SK-N-SH treated with all-trans-retinoic acid at 6 μM for 48 hours (cell line): ENCODE measurements around the gene QKI.

Experiments used
- ARNTL ChIP-seq: fragments of 450-650 bp; formaldehyde crosslinking; IDR thresholded peaks from 2 replicates; pipeline ENCODE4 v1.5.0; 2020; ENCODE audit warnings: low read depth, mild to moderate bottlenecking, moderate library complexity, borderline replicate concordance
- ESRRG ChIP-seq: fragments of 250-450 bp; sonication (Bioruptor Pico); IDR thresholded peaks from 2 replicates; pipeline ENCODE4 v1.6.1; 2021; ENCODE audit warnings: mild to moderate bottlenecking
- PPARA ChIP-seq: fragments of 250-450 bp; sonication (Bioruptor Pico); IDR thresholded peaks from 2 replicates; pipeline ENCODE4 v1.5.0; 2020; ENCODE audit warnings: mild to moderate bottlenecking, borderline replicate concordance
- SNAI2 ChIP-seq: fragments of 250-450 bp; sonication (Bioruptor Pico); IDR thresholded peaks from 2 replicates; pipeline ENCODE4 v1.5.0; 2020; ENCODE audit warnings: mild to moderate bottlenecking, moderate library complexity
- ZFP3 ChIP-seq: fragments of 250-450 bp; sonication (Bioruptor Pico); IDR thresholded peaks from 2 replicates; pipeline ENCODE4 v1.5.0; 2020; ENCODE audit warnings: mild to moderate bottlenecking, moderate library complexity
- ZFP30 ChIP-seq: fragments of 450-650 bp; formaldehyde crosslinking; IDR thresholded peaks from 2 replicates; pipeline ENCODE4 v1.5.0; 2022; ENCODE audit warnings: mild to moderate bottlenecking, moderate library complexity
- ZNF70 ChIP-seq: fragments of 450-650 bp; formaldehyde crosslinking; IDR thresholded peaks from 2 replicates; pipeline ENCODE4 v1.5.0; 2020; ENCODE audit warnings: mild to moderate bottlenecking, moderate library complexity
- ZNF8 ChIP-seq: fragments of 450-650 bp; formaldehyde crosslinking; IDR thresholded peaks from 2 replicates; pipeline ENCODE4 v1.5.0; 2020; ENCODE audit warnings: mild to moderate bottlenecking, moderate library complexity
- TF ChIP-seq, protein P1 (sequence below): fragments of 250-450 bp; sonication (Bioruptor Pico); IDR thresholded peaks from 2 replicates; pipeline ENCODE4 v1.8.0; 2020; ENCODE audit warnings: mild to moderate bottlenecking, moderate library complexity, borderline replicate concordance

- TF ChIP-seq, protein P1, sequence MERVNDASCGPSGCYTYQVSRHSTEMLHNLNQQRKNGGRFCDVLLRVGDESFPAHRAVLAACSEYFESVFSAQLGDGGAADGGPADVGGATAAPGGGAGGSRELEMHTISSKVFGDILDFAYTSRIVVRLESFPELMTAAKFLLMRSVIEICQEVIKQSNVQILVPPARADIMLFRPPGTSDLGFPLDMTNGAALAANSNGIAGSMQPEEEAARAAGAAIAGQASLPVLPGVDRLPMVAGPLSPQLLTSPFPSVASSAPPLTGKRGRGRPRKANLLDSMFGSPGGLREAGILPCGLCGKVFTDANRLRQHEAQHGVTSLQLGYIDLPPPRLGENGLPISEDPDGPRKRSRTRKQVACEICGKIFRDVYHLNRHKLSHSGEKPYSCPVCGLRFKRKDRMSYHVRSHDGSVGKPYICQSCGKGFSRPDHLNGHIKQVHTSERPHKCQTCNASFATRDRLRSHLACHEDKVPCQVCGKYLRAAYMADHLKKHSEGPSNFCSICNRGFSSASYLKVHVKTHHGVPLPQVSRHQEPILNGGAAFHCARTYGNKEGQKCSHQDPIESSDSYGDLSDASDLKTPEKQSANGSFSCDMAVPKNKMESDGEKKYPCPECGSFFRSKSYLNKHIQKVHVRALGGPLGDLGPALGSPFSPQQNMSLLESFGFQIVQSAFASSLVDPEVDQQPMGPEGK (CRISPR knock-in tag) = no peak
- TF ChIP-seq ZFP30 (CRISPR knock-in tag) (no peak), PPARA (CRISPR knock-in tag) (no peak), ZNF70 (CRISPR knock-in tag) (no peak), ESRRG (CRISPR knock-in tag) (no peak), ARNTL (CRISPR knock-in tag) (no peak), SNAI2 (no peak), ZFP3 (no peak), ZNF8 (CRISPR knock-in tag) (no peak)
Measured at GRCh38 chr6:163371129-163371528, 43.4 kb upstream of the QKI start.
